ENCODE data around the gene HCN4. TPM values are rescaled to one million over a fixed set of nuclear protein-coding genes. Genes with fewer than 3 reads are reported as not detected.

HCN4 gene
- total RNA-seq, 2 experiments from 2014 or later = not detected

DNA sequence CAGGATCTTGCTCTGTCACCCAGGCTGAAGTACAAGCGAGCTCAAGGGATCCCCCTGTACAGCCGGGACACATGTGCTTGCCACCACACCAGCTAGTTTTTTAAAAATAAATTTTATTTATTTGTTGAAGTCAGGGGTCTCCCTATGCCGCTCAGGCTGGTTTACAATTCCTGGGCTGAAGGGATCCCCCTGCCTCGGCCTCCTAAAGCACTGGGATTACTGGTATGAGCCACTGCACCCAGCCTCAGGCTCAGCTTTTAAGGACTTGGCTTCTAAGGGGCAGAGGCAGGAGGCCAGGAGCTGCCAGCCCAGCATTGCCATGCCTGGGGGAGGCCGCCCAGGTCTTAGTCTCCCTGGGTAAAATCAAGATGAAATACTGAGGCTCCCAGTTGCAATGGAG lies 37.3 kb downstream of the HCN4 start:
- no peaks in the 10 kb centered on the region for H3K4me1 ChIP-seq (ENCODE audit: insufficient read depth, low read length)
- H3K36me3 ChIP-seq (ENCODE audit: insufficient read depth, low read length) = no peaks in the 10 kb centered on the region
- Mint-ChIP-seq H3K4me3 (no peak overlapping the region), H3K4me1 (ENCODE audit: low read depth) (no peaks in the 10 kb centered on the region), H3K36me3 (ENCODE audit: low read depth) (no peaks in the 10 kb centered on the region), H3K27ac (no peak overlapping the region), H3K9me3 (no peaks in the 10 kb centered on the region), H3K27me3 (peaks cover 2% of the 10 kb centered on the region)
- ATAC-seq (ENCODE audit: poor library complexity) = no peak
- peaks cover 0 to 2% of the 10 kb centered on the region in 2 experiments for H3K27me3 ChIP-seq (ENCODE audit: control insufficient read depth in 1 of 2, insufficient read depth in 2 of 2, low read length in 2 of 2)
- H3K9me3 ChIP-seq (ENCODE audit: control insufficient read depth in 1 of 2, insufficient read depth in 1 of 2, low read length in 2 of 2) = no peaks in the 10 kb centered on the region
- no peak overlapping the region for H3K4me3 ChIP-seq (ENCODE audit: low read length)
- intact Hi-C loops (cut with DNase I, micrococcal nuclease) = no loop called here
- ChIA-PET POLR2A (no interaction called here), CTCF (no interaction called here)
- no peak for DNase-seq
- TF ChIP-seq, protein P1, sequence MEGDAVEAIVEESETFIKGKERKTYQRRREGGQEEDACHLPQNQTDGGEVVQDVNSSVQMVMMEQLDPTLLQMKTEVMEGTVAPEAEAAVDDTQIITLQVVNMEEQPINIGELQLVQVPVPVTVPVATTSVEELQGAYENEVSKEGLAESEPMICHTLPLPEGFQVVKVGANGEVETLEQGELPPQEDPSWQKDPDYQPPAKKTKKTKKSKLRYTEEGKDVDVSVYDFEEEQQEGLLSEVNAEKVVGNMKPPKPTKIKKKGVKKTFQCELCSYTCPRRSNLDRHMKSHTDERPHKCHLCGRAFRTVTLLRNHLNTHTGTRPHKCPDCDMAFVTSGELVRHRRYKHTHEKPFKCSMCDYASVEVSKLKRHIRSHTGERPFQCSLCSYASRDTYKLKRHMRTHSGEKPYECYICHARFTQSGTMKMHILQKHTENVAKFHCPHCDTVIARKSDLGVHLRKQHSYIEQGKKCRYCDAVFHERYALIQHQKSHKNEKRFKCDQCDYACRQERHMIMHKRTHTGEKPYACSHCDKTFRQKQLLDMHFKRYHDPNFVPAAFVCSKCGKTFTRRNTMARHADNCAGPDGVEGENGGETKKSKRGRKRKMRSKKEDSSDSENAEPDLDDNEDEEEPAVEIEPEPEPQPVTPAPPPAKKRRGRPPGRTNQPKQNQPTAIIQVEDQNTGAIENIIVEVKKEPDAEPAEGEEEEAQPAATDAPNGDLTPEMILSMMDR (IDR thresholded peaks at IDR 0.05) = no peak
- no peak overlapping the region for H3K27ac ChIP-seq (ENCODE audit: low read depth in 1 of 2, low read length in 2 of 2)

DNA sequence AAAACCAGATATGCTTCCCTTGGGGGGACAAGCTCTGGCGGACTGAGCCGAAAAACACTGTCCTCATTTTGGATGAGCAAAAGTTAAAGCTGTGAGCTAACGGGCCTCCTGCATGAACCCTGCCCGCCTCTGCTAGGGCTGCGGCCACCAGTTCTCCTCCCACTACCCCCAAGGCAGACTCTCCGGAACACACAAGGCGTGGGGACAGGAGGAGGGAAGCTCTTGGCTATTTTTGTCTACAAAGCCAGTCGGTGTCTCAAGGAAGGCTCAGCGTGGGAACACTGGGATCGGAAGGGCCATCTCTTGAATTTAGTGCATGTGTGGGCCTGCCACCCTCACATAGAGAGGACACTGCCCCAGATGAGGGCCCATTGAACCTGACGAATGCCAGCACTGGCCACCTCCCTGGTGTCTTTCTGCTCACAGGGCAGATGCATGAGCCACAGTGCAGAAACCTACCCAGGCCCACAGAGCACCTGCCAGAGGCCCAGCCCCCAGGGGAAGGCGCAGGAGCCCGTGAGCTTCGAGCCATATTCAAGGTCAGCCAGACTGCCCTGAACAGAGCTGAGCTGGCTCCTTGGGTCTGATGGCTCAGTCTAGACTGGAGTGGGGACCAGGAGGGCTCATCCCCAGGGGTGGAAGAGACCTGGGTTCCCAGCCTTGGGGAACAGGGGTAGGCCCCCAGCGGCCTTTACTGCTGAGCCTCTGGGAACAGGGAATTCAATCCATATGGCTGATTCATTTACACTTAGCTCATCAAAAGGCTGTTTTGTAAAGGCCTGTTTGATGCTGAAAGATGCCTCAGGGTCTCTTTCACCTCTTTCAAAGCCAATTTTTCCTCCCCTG lies 38.3 kb downstream of the HCN4 start:
- ATAC-seq (ENCODE audit: poor library complexity) (no peak), DNase-seq (no peak)
- intact Hi-C loops (cut with DNase I, micrococcal nuclease) = no loop called here
- ChIA-PET POLR2A (no interaction called here), CTCF (no interaction called here)
- Histone ChIP-seq H3K9me3 (ENCODE audit: control insufficient read depth in 1 of 2, insufficient read depth in 1 of 2, low read length in 2 of 2) (no peaks in the 10 kb centered on the region), H3K27me3 (ENCODE audit: control insufficient read depth in 1 of 2, insufficient read depth in 2 of 2, low read length in 2 of 2) (no peaks in the 10 kb centered on the region), H3K4me3 (ENCODE audit: low read length) (no peak overlapping the region), H3K27ac (ENCODE audit: low read depth in 1 of 2, low read length in 2 of 2) (no peak overlapping the region), H3K4me1 (ENCODE audit: insufficient read depth, low read length) (no peaks in the 10 kb centered on the region), H3K36me3 (ENCODE audit: insufficient read depth, low read length) (no peaks in the 10 kb centered on the region)
- Mint-ChIP-seq H3K27ac (no peak overlapping the region), H3K4me1 (ENCODE audit: low read depth) (no peaks in the 10 kb centered on the region), H3K9me3 (no peaks in the 10 kb centered on the region), H3K4me3 (no peak overlapping the region), H3K27me3 (peaks cover 9% of the 10 kb centered on the region), H3K36me3 (ENCODE audit: low read depth) (no peaks in the 10 kb centered on the region)
- TF ChIP-seq, protein P1 (IDR thresholded peaks at IDR 0.05) = no peak

DNA sequence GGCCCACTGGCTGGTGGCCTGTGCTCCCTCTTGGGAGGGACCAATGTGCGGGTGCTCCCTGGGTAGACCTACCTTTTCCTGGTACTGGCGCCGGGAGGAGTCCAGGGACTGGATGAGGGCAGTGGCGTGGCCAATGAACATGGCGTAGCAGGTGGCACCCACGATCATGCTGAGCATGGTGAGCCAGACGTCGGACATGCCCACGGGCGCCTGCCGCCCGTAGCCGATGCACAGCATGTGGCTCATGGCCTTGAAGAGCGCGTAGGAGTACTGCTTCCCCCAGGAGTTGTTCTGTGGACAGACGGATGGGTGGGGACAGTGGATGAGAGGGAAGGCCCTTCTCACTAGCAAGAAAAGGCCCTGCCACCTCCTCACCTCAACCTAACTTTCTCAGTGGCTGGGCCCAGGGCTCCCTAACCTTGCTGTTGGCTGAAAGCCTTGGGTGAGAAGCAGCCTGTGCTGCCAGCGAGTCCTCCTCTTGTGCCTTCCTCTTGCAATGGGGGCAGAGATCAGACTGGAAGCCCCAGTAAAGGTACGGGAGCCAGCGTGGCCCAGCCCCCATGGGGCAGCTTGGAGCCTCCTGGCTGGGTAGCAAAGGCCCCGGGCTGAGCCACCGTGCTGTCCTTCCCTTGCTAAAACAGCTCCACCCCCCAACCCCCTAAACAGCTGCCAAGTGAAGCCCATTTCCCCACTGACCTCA lies 39.1 kb downstream of the HCN4 start:
- CTCF ChIA-PET = no interaction called here

More for the DNA sequence above, 39.1 kb downstream of the HCN4 start:
- POLR2A ChIA-PET = no interaction called here
- peaks cover 0 to 6% of the 10 kb centered on the region in 2 experiments for H3K9me3 ChIP-seq (ENCODE audit: control insufficient read depth in 1 of 2, insufficient read depth in 1 of 2, low read length in 2 of 2)
- H3K4me1 ChIP-seq (ENCODE audit: insufficient read depth, low read length) = no peaks in the 10 kb centered on the region
- intact Hi-C loops (cut with DNase I, micrococcal nuclease) = no loop called here
- no peaks in the 10 kb centered on the region for H3K36me3 ChIP-seq (ENCODE audit: insufficient read depth, low read length)
- TF ChIP-seq, protein P1 (IDR thresholded peaks at IDR 0.05) = no peak
- no peak overlapping the region for H3K27ac Mint-ChIP-seq
- H3K27ac ChIP-seq (ENCODE audit: low read depth in 1 of 2, low read length in 2 of 2) = no peak overlapping the region
- H3K4me3 ChIP-seq (ENCODE audit: low read length) = no peak overlapping the region
- no peaks in the 10 kb centered on the region for H3K36me3 Mint-ChIP-seq (ENCODE audit: low read depth)
- no peak overlapping the region for H3K4me3 Mint-ChIP-seq
- ATAC-seq (ENCODE audit: poor library complexity) = no peak
- H3K27me3 Mint-ChIP-seq = peaks cover 9% of the 10 kb centered on the region
- no peak for DNase-seq
- H3K4me1 Mint-ChIP-seq (ENCODE audit: low read depth) = no peaks in the 10 kb centered on the region
- H3K27me3 ChIP-seq (ENCODE audit: control insufficient read depth in 1 of 2, insufficient read depth in 2 of 2, low read length in 2 of 2) = no peaks in the 10 kb centered on the region
- H3K9me3 Mint-ChIP-seq = no peaks in the 10 kb centered on the region
